Measurements from ENCODE around the gene PTPN12.

DNA sequence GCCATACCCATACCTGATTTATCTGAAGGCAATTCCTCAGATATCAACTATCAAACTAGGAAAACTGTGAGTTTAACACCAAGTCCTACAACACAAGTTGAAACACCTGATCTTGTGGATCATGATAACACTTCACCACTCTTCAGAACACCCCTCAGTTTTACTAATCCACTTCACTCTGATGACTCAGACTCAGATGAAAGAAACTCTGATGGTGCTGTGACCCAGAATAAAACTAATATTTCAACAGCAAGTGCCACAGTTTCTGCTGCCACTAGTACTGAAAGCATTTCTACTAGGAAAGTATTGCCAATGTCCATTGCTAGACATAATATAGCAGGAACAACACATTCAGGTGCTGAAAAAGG, 90.2 kb downstream of the PTPN12 start:
- TF ChIP-seq, protein P1, sequence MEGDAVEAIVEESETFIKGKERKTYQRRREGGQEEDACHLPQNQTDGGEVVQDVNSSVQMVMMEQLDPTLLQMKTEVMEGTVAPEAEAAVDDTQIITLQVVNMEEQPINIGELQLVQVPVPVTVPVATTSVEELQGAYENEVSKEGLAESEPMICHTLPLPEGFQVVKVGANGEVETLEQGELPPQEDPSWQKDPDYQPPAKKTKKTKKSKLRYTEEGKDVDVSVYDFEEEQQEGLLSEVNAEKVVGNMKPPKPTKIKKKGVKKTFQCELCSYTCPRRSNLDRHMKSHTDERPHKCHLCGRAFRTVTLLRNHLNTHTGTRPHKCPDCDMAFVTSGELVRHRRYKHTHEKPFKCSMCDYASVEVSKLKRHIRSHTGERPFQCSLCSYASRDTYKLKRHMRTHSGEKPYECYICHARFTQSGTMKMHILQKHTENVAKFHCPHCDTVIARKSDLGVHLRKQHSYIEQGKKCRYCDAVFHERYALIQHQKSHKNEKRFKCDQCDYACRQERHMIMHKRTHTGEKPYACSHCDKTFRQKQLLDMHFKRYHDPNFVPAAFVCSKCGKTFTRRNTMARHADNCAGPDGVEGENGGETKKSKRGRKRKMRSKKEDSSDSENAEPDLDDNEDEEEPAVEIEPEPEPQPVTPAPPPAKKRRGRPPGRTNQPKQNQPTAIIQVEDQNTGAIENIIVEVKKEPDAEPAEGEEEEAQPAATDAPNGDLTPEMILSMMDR (IDR thresholded peaks at IDR 0.05), result no peak
- no peak for TF ChIP-seq POLR2A (IDR thresholded peaks at IDR 0.05)
- TF ChIP-seq POLR2AphosphoS5 (IDR thresholded peaks at IDR 0.05), result no peak

All from breast epithelium (tissue), 3 donors.